HepG2 (cell line): Measurements from ENCODE around the gene SULT1B1. TPM values are rescaled to one million over a fixed set of nuclear protein-coding genes. Genes with fewer than 3 reads are reported as not detected.

ENCODE experiments used
- ATAC-seq: fragments of 200-7000 bp; cut with Tn5 transposase; 3 replicates; pipeline ENCODE4 v1.9.1; 2020; ENCODE audit warnings: mild to moderate bottlenecking, moderate library complexity
- BruUV-seq: library from RNA; stranded (reverse); fragments of 400-500 nt; replicated peaks from 2 replicates; lab custom pipeline; 2021; lab: Mats Ljungman, UMichigan
- CTCF ChIA-PET: fragments of 300-600 bp; formaldehyde crosslinking; extraction: SDS; loops from one replicate; lab custom pipeline; 2021; ENCODE audit warnings: low total read pairs, inconsistent platforms, low intra/inter-chr PET ratio; lab: Yijun Ruan, JAX
- POLR2A ChIA-PET: fragments of 350-600 bp; sonication (Branson Sonifier 250); formaldehyde crosslinking; loops from one replicate; lab custom pipeline; 2020; ENCODE audit warnings: antibody characterized with exemption, inconsistent platforms; lab: Yijun Ruan, JAX
- DNase-seq: peaks from one replicate; pipeline ENCODE4 v3.0.0-alpha.2; 2015; ENCODE audit warnings: low spot score
- FAIRE-seq: peaks from 3 replicates; lab custom pipeline; 2011; peaks lifted over from hg19 to GRCh38; lab: Jason Lieb, UNC
- H2AFZ ChIP-seq: one replicate; pipeline ENCODE4 v1.6.1; 2011; ENCODE audit warnings: low read length, inconsistent platforms
- H3K27ac ChIP-seq: fragments of 300-600 bp; 3 replicates; pipeline ENCODE4 v1.8.0; 2011; ENCODE audit warnings: mixed run types, mild to moderate bottlenecking, mixed read lengths, low read length, inconsistent platforms; ENCODE audit not compliant: insufficient read depth; ENCODE audit errors: extremely low read length
- H3K27me3 ChIP-seq, 2 experiments: fragments of 200-600 bp in 1 of 2; 2 replicates in 1 of 2; 3 replicates in 1 of 2; pipeline versions ENCODE4 v1.6.0 to v1.8.0; 2011; ENCODE audit warnings: low read length in 2 of 2, mild to moderate bottlenecking in 2 of 2, moderate library complexity in 2 of 2, inconsistent platforms in 1 of 2; ENCODE audit not compliant: insufficient read depth in 2 of 2, control insufficient read depth in 1 of 2
- H3K36me3 ChIP-seq, 2 experiments: fragments of 200-600 bp in 1 of 2; replicated peaks in 1 of 2; 2 replicates in 1 of 2; 3 replicates in 1 of 2; pipeline versions ENCODE4 v1.5.1 to v1.8.0; 2011; ENCODE audit warnings: low read length in 2 of 2, inconsistent platforms in 1 of 2; ENCODE audit not compliant: insufficient read depth in 2 of 2, control insufficient read depth in 1 of 2
- H3K4me1 ChIP-seq: 2 replicates; pipeline ENCODE4 v1.5.1; 2012; ENCODE audit warnings: low read length, inconsistent platforms; ENCODE audit not compliant: insufficient read depth
- H3K4me2 ChIP-seq: 2 replicates; pipeline ENCODE4 v1.6.0; 2011; ENCODE audit warnings: low read depth, low read length, inconsistent platforms
- H3K4me3 ChIP-seq, 3 experiments: fragments of 200-600 bp in 1 of 3; sonication (generic), shearing (Covaris generic) in 1 of 3; replicated peaks in 1 of 3; 2 replicates each; pipeline ENCODE4 v1.5.1; 2011 to 2016; ENCODE audit warnings: low read length in 3 of 3, inconsistent platforms in 2 of 3, low read depth in 2 of 3, mild to moderate bottlenecking in 2 of 3, control low read depth in 1 of 3, mixed read lengths in 1 of 3; ENCODE audit not compliant: insufficient read depth in 1 of 3
- H3K79me2 ChIP-seq: one replicate; pipeline ENCODE4 v1.6.1; 2011; ENCODE audit warnings: low read length, inconsistent platforms; ENCODE audit not compliant: insufficient read depth
- H3K9ac ChIP-seq: 2 replicates; pipeline ENCODE4 v1.6.0; 2011; ENCODE audit warnings: mild to moderate bottlenecking, low read depth, low read length, inconsistent platforms; ENCODE audit not compliant: insufficient read depth
- H3K9me3 ChIP-seq: 2 replicates; pipeline ENCODE4 v1.5.1; 2012; ENCODE audit warnings: mild to moderate bottlenecking, low read length
- H4K20me1 ChIP-seq: 2 replicates; pipeline ENCODE4 v1.6.0; 2011; ENCODE audit warnings: inconsistent platforms, mild to moderate bottlenecking, low read length, moderate library complexity; ENCODE audit not compliant: insufficient read depth
- ATRX ChIP-seq: sonication (generic); formaldehyde crosslinking; IDR thresholded peaks from 2 replicates; pipeline ENCODE4 v1.4.0; 2020; ENCODE audit warnings: missing genetic modification reagents, borderline replicate concordance
- HMGA1 ChIP-seq: sonication (generic); formaldehyde crosslinking; conservative IDR thresholded peaks from 2 replicates; pipeline ENCODE4 v1.4.0; 2020; ENCODE audit warnings: missing genetic modification reagents
- NFE2L2 ChIP-seq: fragments of 150-350 bp; IDR thresholded peaks from 2 replicates; pipeline ENCODE4 v1.6.1; 2014; ENCODE audit warnings: low read length
- NFKB2 ChIP-seq: sonication (generic); formaldehyde crosslinking; IDR thresholded peaks from 2 replicates; pipeline ENCODE4 v1.4.0; 2020; ENCODE audit warnings: missing genetic modification reagents, borderline replicate concordance
- TOE1 ChIP-seq: sonication (generic); formaldehyde crosslinking; IDR thresholded peaks from 2 replicates; pipeline ENCODE4 v1.4.0; 2020; ENCODE audit warnings: mild to moderate bottlenecking, missing genetic modification reagents
- ZNF136 ChIP-seq: sonication (generic); formaldehyde crosslinking; IDR thresholded peaks from 2 replicates; pipeline ENCODE4 v1.8.1; 2022; ENCODE audit warnings: low read depth, mild to moderate bottlenecking, moderate library complexity, missing genetic modification reagents
- ZNF563 ChIP-seq: sonication (generic); formaldehyde crosslinking; IDR thresholded peaks from 2 replicates; pipeline ENCODE4 v1.8.0; 2022; ENCODE audit warnings: mild to moderate bottlenecking, moderate library complexity, missing genetic modification reagents
- ZNF770 ChIP-seq: sonication (generic); formaldehyde crosslinking; IDR thresholded peaks from 2 replicates; pipeline ENCODE4 v1.5.0; 2020; ENCODE audit warnings: mild to moderate bottlenecking, missing genetic modification reagents
- WGBS: methylation state at CpG from one replicate; pipeline ENCODE4 v1.1.6; 2017; ENCODE audit warnings: low lambda C conversion rate; 5-methylcytosine and 5-hydroxymethylcytosine counted together
- in situ Hi-C: cut with HindIII; loops from 2 replicates; pipeline ENCODE4 v1.10.0; 2017; ENCODE audit warnings: low pct_unique_long_range_greater_than_20kb; ENCODE audit not compliant: extremely low pct_ligation_motif_present
- intact Hi-C: fragments of 100-400 bp; cut with micrococcal nuclease; formaldehyde crosslinking; loops from one replicate; pipeline ENCODE4 v1.10.0; 2022; ENCODE audit not compliant: unreplicated experiment
- polyA plus RNA-seq, 8 experiments: library from polyadenylated mRNA; depleted of rRNA in 3 of 8; stranded (reverse) in 7 of 8; unstranded in 1 of 8; fragments of >200 nt; fragmentation: Illumina TruSeq in 4 of 8; extraction: Trizol in 4 of 8; gene quantifications; 2 replicates each; pipeline versions ENCODE4 v1.2.1 to v1.2.3, GENCODE V29; 2011 to 2016; ENCODE audit warnings: low read depth in 4 of 8, missing spikeins in 1 of 8, mixed read lengths in 1 of 8; ENCODE audit not compliant: insufficient read depth in 1 of 8
- total RNA-seq, 5 experiments: library from RNA; depleted of rRNA; stranded (reverse); fragments of >200 nt; fragmentation: Illumina TruSeq; extraction: Trizol; gene quantifications; 2 replicates each; pipeline ENCODE4 v1.2.3, GENCODE V29; 2016; ENCODE audit warnings: low read depth in 1 of 5
- TF ChIP-seq, protein P1 (sequence below): sonication (generic); formaldehyde crosslinking; IDR thresholded peaks from 2 replicates; pipeline ENCODE4 v1.4.0; 2020; ENCODE audit warnings: missing genetic modification reagents, mild to moderate bottlenecking, borderline replicate concordance
- TF ChIP-seq, protein P2 (sequence below): sonication (generic); formaldehyde crosslinking; IDR thresholded peaks from 2 replicates; pipeline ENCODE4 v1.8.1; 2022; ENCODE audit warnings: mild to moderate bottlenecking, missing genetic modification reagents
- TF ChIP-seq, protein P3 (sequence below): sonication (generic); formaldehyde crosslinking; IDR thresholded peaks from 2 replicates; pipeline ENCODE4 v1.8.0; 2022; ENCODE audit warnings: mild to moderate bottlenecking, missing genetic modification reagents, borderline replicate concordance

Gene SULT1B1
- total and polyA plus RNA-seq, 2 of the 13 experiments (the other 11 are each of a cell fraction or from before 2014, with no cell fraction given) = 0.20 to 0.25 TPM

GRCh38 chr4:69753686-69754085, 6.7 kb downstream of the SULT1B1 start:
- BruUV-seq = no TSS peak
- Histone ChIP-seq H3K9me3 (no peaks in the 10 kb centered on the region), H3K36me3 (no peaks in the 10 kb centered on the region), H3K9ac (no peak overlapping the region), H3K27ac (no peak overlapping the region), H4K20me1 (no peaks in the 10 kb centered on the region), H3K4me3 (no peak overlapping the region), H3K4me1 (peaks cover 29% of the 10 kb centered on the region), H3K4me2 (no peak overlapping the region), H3K79me2 (no peaks in the 10 kb centered on the region), H2AFZ (no peak overlapping the region), H3K27me3 (no peaks in the 10 kb centered on the region)
- CTCF ChIA-PET = no interaction called here
- TF ChIP-seq, protein P1, sequence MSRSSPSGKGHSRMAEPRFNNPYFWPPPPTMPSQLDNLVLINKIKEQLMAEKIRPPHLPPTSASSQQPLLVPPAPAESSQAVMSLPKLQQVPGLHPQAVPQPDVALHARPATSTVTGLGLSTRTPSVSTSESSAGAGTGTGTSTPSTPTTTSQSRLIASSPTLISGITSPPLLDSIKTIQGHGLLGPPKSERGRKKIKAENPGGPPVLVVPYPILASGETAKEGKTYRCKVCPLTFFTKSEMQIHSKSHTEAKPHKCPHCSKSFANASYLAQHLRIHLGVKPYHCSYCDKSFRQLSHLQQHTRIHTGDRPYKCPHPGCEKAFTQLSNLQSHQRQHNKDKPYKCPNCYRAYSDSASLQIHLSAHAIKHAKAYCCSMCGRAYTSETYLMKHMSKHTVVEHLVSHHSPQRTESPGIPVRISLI (CRISPR knock-in tag) = no peak
- DNase-seq (no peak), ATAC-seq (no peak), FAIRE-seq (no peak)
- 88% methylated on average over 1 of the region's 1 CpG for WGBS
- POLR2A ChIA-PET = interaction anchor here (0.9 kb wide), 1 partner anchor 28 kb away, joined by 3 read pairs; no protein-coding TSS in a partner anchor
- intact Hi-C loops = no loop called here
- in situ Hi-C loops = no loop called here

- Histone ChIP-seq H3K27me3 (no peaks in the 10 kb centered on the region), H3K27ac (no peak overlapping the region), H3K4me3 (no peak overlapping the region), H2AFZ (no peak overlapping the region), H4K20me1 (no peaks in the 10 kb centered on the region), H3K4me1 (peaks cover 14% of the 10 kb centered on the region), H3K79me2 (no peaks in the 10 kb centered on the region), H3K9me3 (no peaks in the 10 kb centered on the region), H3K4me2 (no peak overlapping the region), H3K9ac (no peak overlapping the region), H3K36me3 (no peaks in the 10 kb centered on the region)
- TF ChIP-seq TOE1 (CRISPR knock-in tag) (no peak), HMGA1 (CRISPR knock-in tag) (no peak), ZNF563 (no peak), ZNF770 (CRISPR knock-in tag) (no peak), NFE2L2 (no peak), ZNF136 (CRISPR knock-in tag) (no peak), ATRX (no peak), NFKB2 (CRISPR knock-in tag) (no peak)
- TF ChIP-seq, protein P2, sequence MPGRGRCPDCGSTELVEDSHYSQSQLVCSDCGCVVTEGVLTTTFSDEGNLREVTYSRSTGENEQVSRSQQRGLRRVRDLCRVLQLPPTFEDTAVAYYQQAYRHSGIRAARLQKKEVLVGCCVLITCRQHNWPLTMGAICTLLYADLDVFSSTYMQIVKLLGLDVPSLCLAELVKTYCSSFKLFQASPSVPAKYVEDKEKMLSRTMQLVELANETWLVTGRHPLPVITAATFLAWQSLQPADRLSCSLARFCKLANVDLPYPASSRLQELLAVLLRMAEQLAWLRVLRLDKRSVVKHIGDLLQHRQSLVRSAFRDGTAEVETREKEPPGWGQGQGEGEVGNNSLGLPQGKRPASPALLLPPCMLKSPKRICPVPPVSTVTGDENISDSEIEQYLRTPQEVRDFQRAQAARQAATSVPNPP (CRISPR knock-in tag) = no peak
- TF ChIP-seq, protein P3, sequence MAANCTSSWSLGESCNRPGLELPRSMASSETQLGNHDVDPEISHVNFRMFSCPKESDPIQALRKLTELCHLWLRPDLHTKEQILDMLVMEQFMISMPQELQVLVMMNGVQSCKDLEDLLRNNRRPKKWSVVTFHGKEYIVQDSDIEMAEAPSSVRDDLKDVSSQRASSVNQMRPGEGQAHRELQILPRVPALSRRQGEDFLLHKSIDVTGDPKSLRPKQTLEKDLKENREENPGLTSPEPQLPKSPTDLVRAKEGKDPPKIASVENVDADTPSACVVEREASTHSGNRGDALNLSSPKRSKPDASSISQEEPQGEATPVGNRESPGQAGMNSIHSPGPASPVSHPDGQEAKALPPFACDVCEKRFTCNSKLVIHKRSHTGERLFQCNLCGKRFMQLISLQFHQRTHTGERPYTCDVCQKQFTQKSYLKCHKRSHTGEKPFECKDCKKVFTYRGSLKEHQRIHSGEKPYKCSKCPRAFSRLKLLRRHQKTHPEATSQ = no peak
- FAIRE-seq (no peak), DNase-seq (no peak), ATAC-seq (no peak)
- BruUV-seq = no TSS peak
- ChIA-PET POLR2A (no interaction called here), CTCF (no interaction called here)
- in situ Hi-C loops (no loop called here), intact Hi-C loops (no loop called here)
Measured at GRCh38 chr4:69750346-69750745, 10.1 kb downstream of the SULT1B1 start.
